Endothelial cell of umbilical vein (primary cell): Measurements from ENCODE around the gene DCAF11. TPM values are rescaled to one million over a fixed set of nuclear protein-coding genes. Genes with fewer than 3 reads are reported as not detected.

ENCODE experiments used
- BruUV-seq: library from RNA; stranded (reverse); fragments of 400-500 nt; replicated peaks from 2 replicates; lab custom pipeline; 2021; lab: Mats Ljungman, UMichigan
- CTCF ChIA-PET: fragments of 300-600, 350-600 bp; sonication (Branson Sonifier 250); formaldehyde crosslinking; loops from one replicate; lab custom pipeline; 2021; ENCODE audit warnings: antibody characterized with exemption, inconsistent platforms; lab: Charles Lee
- POLR2A ChIA-PET: fragments of 300-600, 350-600 bp; sonication (Branson Sonifier 250); formaldehyde crosslinking; loops from one replicate; lab custom pipeline; 2021; ENCODE audit warnings: antibody characterized with exemption, inconsistent platforms; lab: Charles Lee
- DNase-seq: peaks from one replicate; pipeline ENCODE4 v3.0.0-alpha.2; 2011; ENCODE audit warnings: low read depth, low spot score
- FAIRE-seq: peaks from 2 replicates; lab custom pipeline; 2011; peaks lifted over from hg19 to GRCh38; lab: Jason Lieb, UNC
- H2AFZ ChIP-seq: 2 replicates; pipeline ENCODE4 v1.6.0; 2012; ENCODE audit warnings: low read depth, low read length, control low read depth, inconsistent platforms
- H3K27ac ChIP-seq: 2 replicates; pipeline ENCODE4 v1.5.1; 2011; ENCODE audit warnings: low read depth, mild to moderate bottlenecking, control low read depth, low read length, moderate library complexity; ENCODE audit not compliant: insufficient read depth
- H3K27me3 ChIP-seq, 2 experiments: 2 replicates each; pipeline versions ENCODE4 v1.6.0 to v1.6.1; 2011; ENCODE audit warnings: low read length in 2 of 2, mixed read lengths in 1 of 2; ENCODE audit not compliant: control insufficient read depth in 2 of 2, insufficient read depth in 2 of 2
- H3K36me3 ChIP-seq, 2 experiments: 2 replicates in 1 of 2; 3 replicates in 1 of 2; pipeline ENCODE4 v1.5.1; 2011; ENCODE audit warnings: low read length in 2 of 2, mild to moderate bottlenecking in 1 of 2, moderate library complexity in 1 of 2; ENCODE audit not compliant: control insufficient read depth in 2 of 2, insufficient read depth in 2 of 2; ENCODE audit errors: extremely low read depth in 1 of 2
- H3K4me1 ChIP-seq: 3 replicates; pipeline ENCODE4 v1.5.1; 2011; ENCODE audit warnings: mild to moderate bottlenecking, low read length; ENCODE audit not compliant: control insufficient read depth, insufficient read depth; ENCODE audit errors: extremely low read depth
- H3K4me2 ChIP-seq: 2 replicates; pipeline ENCODE4 v1.6.1; 2011; ENCODE audit warnings: low read length, control low read depth, mixed read lengths; ENCODE audit not compliant: insufficient read depth
- H3K4me3 ChIP-seq, 3 experiments: fragments of 200-600 bp in 1 of 3; sonication (generic), shearing (Covaris generic) in 1 of 3; replicated peaks in 1 of 3; 2 replicates each; pipeline ENCODE4 v1.5.1; 2011 to 2016; ENCODE audit warnings: control low read depth in 3 of 3, low read length in 3 of 3, mild to moderate bottlenecking in 2 of 3, inconsistent platforms in 1 of 3, low read depth in 1 of 3, moderate library complexity in 1 of 3; ENCODE audit not compliant: insufficient read depth in 1 of 3
- H3K79me2 ChIP-seq: 2 replicates; pipeline ENCODE4 v1.6.0; 2012; ENCODE audit warnings: low read length, inconsistent platforms; ENCODE audit not compliant: control insufficient read depth, insufficient read depth
- H3K9ac ChIP-seq: replicated peaks from 2 replicates; pipeline ENCODE3; 2011; ENCODE audit warnings: low read length, control low read depth; ENCODE audit not compliant: insufficient read depth; ENCODE audit errors: extremely low read depth
- H3K9me1 ChIP-seq: replicated peaks from 3 replicates; pipeline ENCODE4 v1.6.0; 2011; ENCODE audit warnings: mild to moderate bottlenecking, low read length; ENCODE audit not compliant: control insufficient read depth, insufficient read depth; ENCODE audit errors: extremely low read depth
- H3K9me3 ChIP-seq: replicated peaks from 2 replicates; pipeline ENCODE4 v1.5.1; 2012; ENCODE audit warnings: low read length, inconsistent platforms; ENCODE audit not compliant: control insufficient read depth, insufficient read depth
- H4K20me1 ChIP-seq: replicated peaks from 2 replicates; pipeline ENCODE3; 2011; ENCODE audit warnings: mild to moderate bottlenecking, low read length; ENCODE audit not compliant: control insufficient read depth, insufficient read depth; ENCODE audit errors: extremely low read depth
- CTCF ChIP-seq, 2 donors: IDR thresholded peaks; 1 replicate in 1 of 2; 2 replicates in 1 of 2; pipeline ENCODE4 v1.5.1; 2011; ENCODE audit warnings: low read length in 2 of 2, mild to moderate bottlenecking in 2 of 2, moderate library complexity in 2 of 2, control low read depth in 1 of 2, inconsistent platforms in 1 of 2, low read depth in 1 of 2; ENCODE audit not compliant: insufficient read depth in 1 of 2; ENCODE audit errors: extremely low read depth in 1 of 2
- EZH2 ChIP-seq: IDR thresholded peaks from 2 replicates; pipeline ENCODE4 v1.6.1; 2012; ENCODE audit warnings: borderline replicate concordance, low read depth, mild to moderate bottlenecking, moderate library complexity, low read length, inconsistent platforms; ENCODE audit not compliant: severe bottlenecking
- FOS ChIP-seq: IDR thresholded peaks from 2 replicates; pipeline ENCODE4 v1.6.1; 2011; ENCODE audit warnings: mild to moderate bottlenecking, low read length, moderate library complexity, borderline replicate concordance; ENCODE audit not compliant: insufficient read depth
- GATA2 ChIP-seq: IDR thresholded peaks from 2 replicates; pipeline ENCODE4 v1.7.0; 2011; ENCODE audit warnings: low read depth, mild to moderate bottlenecking, moderate library complexity, mixed read lengths, low read length; ENCODE audit not compliant: insufficient read length, insufficient read depth
- JUN ChIP-seq: IDR thresholded peaks from 2 replicates; pipeline ENCODE4 v1.6.1; 2011; ENCODE audit warnings: borderline replicate concordance, low read depth; ENCODE audit not compliant: insufficient read length, insufficient read depth
- MAX ChIP-seq: IDR thresholded peaks from 2 replicates; pipeline ENCODE4 v1.6.1; 2011; ENCODE audit not compliant: insufficient read depth, insufficient read length
- MYC ChIP-seq: IDR thresholded peaks from one replicate; pipeline ENCODE4 v1.6.1; 2011; ENCODE audit warnings: mild to moderate bottlenecking, low read depth, low read length
- POLR2A ChIP-seq: IDR thresholded peaks from 2 replicates; pipeline ENCODE4 v1.6.1; 2012; ENCODE audit warnings: low read depth, mild to moderate bottlenecking, control low read depth, low read length
- POLR2AphosphoS5 ChIP-seq: IDR thresholded peaks from 2 replicates; pipeline ENCODE4 v1.6.1; 2012; ENCODE audit warnings: low read depth, mild to moderate bottlenecking, control low read depth, low read length, moderate library complexity; ENCODE audit not compliant: insufficient read depth
- dilution Hi-C: fragments of 300-500 bp; cut with MboI; formaldehyde crosslinking; loops from one replicate; pipeline ENCODE4 v1.15.0; 2019; ENCODE audit warnings: low sequenced_read_pairs; ENCODE audit not compliant: extremely low pct_ligation_motif_present
- intact Hi-C: fragments of 100-400 bp; cut with micrococcal nuclease; formaldehyde crosslinking; loops from one replicate; pipeline ENCODE4 v1.10.0; 2022
- polyA plus RNA-seq, 4 experiments: library from polyadenylated mRNA; depleted of rRNA in 3 of 4; stranded (reverse) in 3 of 4; unstranded in 1 of 4; fragments of >200 nt; gene quantifications; 2 replicates each; pipeline versions ENCODE4 v1.2.1 to v1.2.3, GENCODE V29; 2011 to 2012; ENCODE audit warnings: missing spikeins in 1 of 4
- total RNA-seq: library from RNA; stranded (reverse); gene quantifications from 2 replicates; pipeline ENCODE4 v1.2.3, GENCODE V29; 2021

Gene DCAF11
- total and polyA plus RNA-seq, 2 donors (not counting 3 experiments of a cell fraction or from before 2014, with no cell fraction given): 37.3 to 38.5 TPM

- dilution Hi-C loops: no loop called here
- TF ChIP-seq MYC (no peak), FOS (no peak), GATA2 (no peak), CTCF (IDR thresholded peaks at IDR 0.05; ENCODE audit: extremely low read depth in 1 of 2, insufficient read depth in 1 of 2, low read depth in 1 of 2, low read length in 2 of 2) (no peak), POLR2A (no peak), POLR2AphosphoS5 (no peak), MAX (no peak), JUN (no peak), EZH2 (no peak)
- no TSS peak for BruUV-seq
Observed at GRCh38 chr14:24121210-24121609, 6.6 kb downstream of the DCAF11 start.

More at GRCh38 chr14:24121210-24121609, 6.6 kb downstream of the DCAF11 start:
- CTCF ChIA-PET: no interaction called here
- POLR2A ChIA-PET: no interaction called here
- Histone ChIP-seq H3K9ac (no peak overlapping the region), H3K4me3 (no peak overlapping the region), H3K27me3 (no peaks in the 10 kb centered on the region), H3K4me1 (no peaks in the 10 kb centered on the region), H3K9me3 (no peaks in the 10 kb centered on the region), H3K36me3 (peaks cover 11 to 38% of the 10 kb centered on the region in 2 experiments), H3K27ac (no peak overlapping the region), H3K79me2 (no peaks in the 10 kb centered on the region), H4K20me1 (no peaks in the 10 kb centered on the region), H3K4me2 (no peak overlapping the region), H3K9me1 (no peaks in the 10 kb centered on the region), H2AFZ (no peak overlapping the region)
- FAIRE-seq (no peak), DNase-seq (no peak)
- intact Hi-C loops: no loop called here
